Stimulated activated CD8-positive, alpha-beta memory T cell treated with anti-CD3 and anti-CD28 coated beads, Interleukin-15, amount 100 ng/mL, for 1 hour (primary cell): ENCODE data around the gene ANKRD23.
"Not testable (repeated sequence)": the region's sequence is repeated elsewhere in the genome, so short reads cannot be mapped to it uniquely, and the experiment has no call there.

Experiments
- DNase-seq: peaks from one replicate; pipeline ENCODE4 v3.0.0-alpha.2; 2020; ENCODE audit warnings: low read depth

ANKRD23 gene

DNA sequence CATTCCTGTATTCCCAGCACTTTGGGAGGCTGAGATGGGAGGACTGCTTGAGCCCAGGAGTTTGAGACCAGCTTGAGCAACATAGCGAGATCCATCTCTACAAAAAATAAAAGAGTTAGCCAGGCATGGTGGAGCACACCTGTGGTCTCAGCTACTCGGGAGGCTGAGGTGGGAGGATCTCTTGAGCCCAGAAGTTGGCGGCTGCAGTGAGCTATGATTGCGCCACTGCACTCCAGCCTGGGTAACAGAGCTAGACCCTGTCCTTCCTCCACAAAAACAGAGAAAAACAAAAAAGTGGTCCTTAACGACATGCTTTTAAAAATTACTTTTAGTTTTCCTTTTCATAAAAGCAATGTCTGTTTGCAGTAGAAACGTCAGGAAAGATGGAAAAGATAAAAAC lies 47.3 kb downstream of the ANKRD23 start:
- not testable (repeated sequence) for DNase-seq

DNA sequence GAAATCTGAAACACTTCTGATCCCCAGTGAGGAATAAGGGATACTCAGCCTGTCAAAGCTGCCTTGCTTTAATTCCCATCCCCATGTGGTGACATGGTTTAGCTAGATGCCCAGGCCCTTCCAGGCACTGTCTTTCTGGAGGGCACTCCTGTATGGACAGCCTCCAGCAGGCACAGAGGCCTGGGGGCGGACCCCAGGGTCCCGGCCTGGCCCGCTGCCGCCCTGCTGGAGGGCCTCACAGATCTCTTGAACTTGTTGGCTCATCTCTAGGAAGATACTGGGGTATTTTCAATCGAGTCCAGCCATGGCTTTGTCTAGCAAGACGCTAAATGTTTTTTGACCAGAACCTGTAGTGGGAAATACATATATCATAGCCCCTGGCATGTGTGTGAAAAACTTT lies 48.7 kb downstream of the ANKRD23 start:
- no peak for DNase-seq

DNA sequence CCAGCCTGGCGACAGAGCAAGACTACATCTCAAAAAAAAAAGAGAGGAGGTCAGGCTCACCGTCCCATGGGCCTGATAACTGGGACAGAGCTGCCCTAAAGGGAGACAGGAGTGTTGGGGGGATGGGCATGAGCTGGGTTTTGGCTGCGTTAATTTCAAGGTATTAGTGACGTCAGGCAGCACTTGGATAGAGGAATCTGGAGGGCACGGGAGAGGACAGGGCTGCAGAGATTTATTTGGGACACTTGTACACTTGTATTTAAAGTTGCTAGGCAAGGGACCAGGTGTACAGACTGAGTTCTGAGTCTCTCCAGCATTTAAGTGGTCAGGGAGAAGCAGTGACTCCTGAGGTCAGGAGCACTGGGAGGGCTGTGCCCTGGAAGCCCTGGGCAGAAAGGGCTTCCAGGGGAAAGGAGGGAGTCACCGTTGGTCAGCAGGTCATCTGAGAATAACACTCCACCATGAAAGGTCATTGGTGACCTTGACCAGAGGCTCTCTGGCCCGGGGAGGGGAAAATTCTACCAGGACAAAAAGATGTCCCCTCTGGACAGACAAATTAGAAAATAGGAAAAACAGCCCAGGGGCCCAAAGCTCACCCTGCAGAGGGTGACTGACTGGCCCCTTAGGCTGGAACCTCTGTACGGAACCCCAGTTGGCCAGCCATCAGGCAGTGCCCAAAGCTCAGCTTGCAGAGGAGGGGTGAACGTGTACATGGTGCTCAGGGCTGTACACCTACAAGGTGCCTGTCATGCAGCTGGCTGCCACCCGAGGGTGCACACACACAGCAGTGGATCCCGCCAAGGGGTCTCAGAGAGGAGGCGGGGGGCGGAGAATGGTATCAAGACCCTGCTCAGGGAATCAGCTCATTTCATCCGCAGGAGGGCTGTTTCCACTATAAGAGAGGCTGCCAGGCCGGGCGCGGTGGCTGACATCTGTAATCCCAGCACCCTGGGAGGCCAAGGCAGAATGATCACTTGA lies 50.8 kb downstream of the ANKRD23 start:
- no peak for DNase-seq

DNA sequence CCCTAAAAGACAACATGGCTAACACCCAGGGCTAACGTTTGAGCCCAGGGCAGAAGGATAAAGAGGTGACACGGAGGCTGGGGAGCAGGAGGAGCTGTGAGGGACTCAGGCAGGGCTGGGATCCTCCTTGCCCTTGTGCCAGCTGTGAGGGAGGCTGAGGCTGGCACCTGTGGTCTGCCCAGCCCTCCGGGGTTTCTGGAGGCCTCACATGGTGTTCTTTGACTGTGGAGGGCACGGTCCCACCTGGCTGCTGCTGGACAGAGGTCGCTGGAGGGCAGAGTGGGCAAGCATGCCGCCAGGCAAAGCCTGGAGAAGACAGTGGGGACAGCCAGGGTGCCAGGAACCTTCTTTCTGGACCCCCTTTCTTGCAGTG lies 54.6 kb downstream of the ANKRD23 start:
- no peak for DNase-seq

DNA sequence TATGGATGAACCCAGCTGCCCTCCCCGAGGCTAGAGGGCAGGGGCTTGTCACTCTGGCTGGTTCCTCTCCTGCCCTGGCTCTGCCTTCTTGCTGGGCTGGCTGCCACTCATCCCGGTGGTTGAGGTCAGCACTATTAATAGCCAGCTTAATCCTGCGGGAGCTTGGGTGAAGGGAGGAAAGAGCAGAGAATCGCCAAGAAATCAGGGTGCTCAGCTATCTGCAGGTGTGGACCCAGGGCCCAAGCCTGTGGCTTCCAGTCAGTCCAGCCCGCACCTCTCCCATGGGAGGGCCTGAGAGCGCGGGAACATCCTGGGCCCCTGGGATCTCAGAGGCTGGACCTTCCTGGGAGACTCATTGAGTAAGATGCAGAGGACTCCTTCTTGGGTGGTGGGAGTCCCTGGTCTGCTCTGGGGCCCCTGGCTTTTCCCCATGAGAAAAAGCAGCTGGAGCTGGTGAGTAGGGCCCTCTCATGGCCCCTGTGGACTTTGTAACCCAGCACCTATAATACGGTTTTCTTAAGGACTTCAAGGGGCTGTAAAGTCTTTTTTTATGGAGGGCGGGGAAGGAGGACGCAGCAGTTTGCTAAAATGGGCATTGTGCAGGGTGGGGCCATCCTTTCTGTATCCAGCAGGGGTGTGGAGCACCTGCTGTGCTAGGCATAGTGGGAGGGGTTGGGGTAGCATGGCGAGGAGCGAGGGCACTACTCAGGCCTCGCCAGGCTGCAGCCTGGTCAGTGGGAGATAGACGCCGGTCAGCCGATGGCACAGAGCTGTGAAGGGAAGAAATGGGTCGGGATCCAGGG lies 55.2 kb downstream of the ANKRD23 start:
- no peak for DNase-seq
